Neuronal stem cell (in vitro differentiated cells): ENCODE measurements around the gene PACS2.

ENCODE experiments used
- DNase-seq: peaks from one replicate; pipeline ENCODE4 v3.0.0-alpha.2; 2013; ENCODE audit warnings: low spot score
- H2AFZ ChIP-seq: one replicate; pipeline ENCODE4 v1.6.1; 2013; ENCODE audit warnings: mild to moderate bottlenecking, low read length, inconsistent platforms
- H2AK5ac ChIP-seq: 2 replicates; pipeline ENCODE4 v1.6.1; 2013; ENCODE audit warnings: low read depth, mild to moderate bottlenecking, inconsistent platforms, low read length, moderate library complexity, mixed read lengths
- H2BK120ac ChIP-seq: 2 replicates; pipeline ENCODE4 v1.6.1; 2013; ENCODE audit warnings: low read depth, mild to moderate bottlenecking, inconsistent platforms, low read length, moderate library complexity, mixed read lengths
- H2BK12ac ChIP-seq: one replicate; pipeline ENCODE4 v1.6.1; 2013; ENCODE audit warnings: low read length, inconsistent platforms
- H2BK15ac ChIP-seq: 2 replicates; pipeline ENCODE4 v1.6.1; 2013; ENCODE audit warnings: mild to moderate bottlenecking, low read length, inconsistent platforms, mixed read lengths
- H2BK5ac ChIP-seq: one replicate; pipeline ENCODE4 v1.6.1; 2013; ENCODE audit warnings: inconsistent platforms, mild to moderate bottlenecking, low read length, moderate library complexity
- H3K14ac ChIP-seq: one replicate; pipeline ENCODE4 v1.6.1; 2013; ENCODE audit warnings: low read length, inconsistent platforms
- H3K18ac ChIP-seq: 2 replicates; pipeline ENCODE4 v1.6.1; 2013; ENCODE audit warnings: low read length, inconsistent platforms
- H3K23ac ChIP-seq: 2 replicates; pipeline ENCODE4 v1.6.1; 2013; ENCODE audit warnings: low read depth, mild to moderate bottlenecking, mixed read lengths, low read length, inconsistent platforms; ENCODE audit not compliant: poor library complexity
- H3K27ac ChIP-seq: replicated peaks from 3 replicates; pipeline ENCODE4 v1.5.1; 2013; ENCODE audit warnings: low read length, inconsistent platforms
- H3K27me3 ChIP-seq, 3 experiments: 2 replicates each; pipeline ENCODE4 v1.6.1; 2013; ENCODE audit warnings: low read length in 3 of 3, mild to moderate bottlenecking in 2 of 3, inconsistent platforms in 1 of 3, low read depth in 1 of 3, mixed read lengths in 1 of 3, moderate library complexity in 1 of 3; ENCODE audit not compliant: control insufficient read depth in 3 of 3, insufficient read depth in 3 of 3
- H3K36me3 ChIP-seq, 2 donors: replicated peaks in 1 of 2; 2 replicates each; pipeline ENCODE4 v1.6.1; 2013; ENCODE audit warnings: low read length in 2 of 2; ENCODE audit not compliant: control insufficient read depth in 2 of 2, insufficient read depth in 2 of 2
- H3K4ac ChIP-seq: 2 replicates; pipeline ENCODE4 v1.6.1; 2013; ENCODE audit warnings: inconsistent platforms, mild to moderate bottlenecking, low read length, moderate library complexity
- H3K4me1 ChIP-seq, 2 donors: 1 replicate in 1 of 2; 2 replicates in 1 of 2; pipeline ENCODE4 v1.6.1; 2013; ENCODE audit warnings: low read length in 2 of 2, low read depth in 1 of 2; ENCODE audit not compliant: control insufficient read depth in 2 of 2, insufficient read depth in 1 of 2
- H3K4me2 ChIP-seq: one replicate; pipeline ENCODE4 v1.6.1; 2013; ENCODE audit warnings: mild to moderate bottlenecking, low read length, inconsistent platforms; ENCODE audit not compliant: insufficient read depth, poor library complexity, severe bottlenecking
- H3K4me3 ChIP-seq, 2 donors: 2 replicates each; pipeline ENCODE4 v1.5.1; 2013; ENCODE audit warnings: low read length in 2 of 2, mild to moderate bottlenecking in 2 of 2, inconsistent platforms in 1 of 2, moderate library complexity in 1 of 2
- H3K79me1 ChIP-seq: one replicate; pipeline ENCODE4 v1.6.1; 2013; ENCODE audit warnings: low read depth, mild to moderate bottlenecking, inconsistent platforms, low read length, moderate library complexity
- H3K9ac ChIP-seq: one replicate; pipeline ENCODE4 v1.6.1; 2013; ENCODE audit warnings: mild to moderate bottlenecking, low read depth, low read length, inconsistent platforms; ENCODE audit not compliant: poor library complexity
- H3K9me3 ChIP-seq, 2 donors: replicated peaks in 1 of 2; 2 replicates each; pipeline versions ENCODE3 to v1.6.1; 2013; ENCODE audit warnings: low read length in 2 of 2, mild to moderate bottlenecking in 2 of 2, inconsistent platforms in 1 of 2, low read depth in 1 of 2, mixed read lengths in 1 of 2, moderate library complexity in 1 of 2; ENCODE audit not compliant: control insufficient read depth in 2 of 2, insufficient read depth in 1 of 2
- H4K8ac ChIP-seq: one replicate; pipeline ENCODE4 v1.6.1; 2013; ENCODE audit warnings: low read depth, mild to moderate bottlenecking, inconsistent platforms, low read length, moderate library complexity
- H4K91ac ChIP-seq: one replicate; pipeline ENCODE4 v1.6.1; 2013; ENCODE audit warnings: low read length, low read depth, mild to moderate bottlenecking, inconsistent platforms; ENCODE audit not compliant: poor library complexity
- WGBS, 2 donors: extraction: QIAGEN DNeasy Blood & Tissue Kit; methylation state at CpG; one replicate each; pipeline ENCODE4 v1.1.7; 2013; ENCODE audit warnings: missing lambda C conversion rate in 2 of 2, mixed read lengths in 1 of 2; ENCODE audit not compliant: insufficient read length in 2 of 2, insufficient replicate concordance in 1 of 2; ENCODE audit errors: extremely low coverage in 2 of 2; 5-methylcytosine and 5-hydroxymethylcytosine counted together

The PACS2 gene

DNA sequence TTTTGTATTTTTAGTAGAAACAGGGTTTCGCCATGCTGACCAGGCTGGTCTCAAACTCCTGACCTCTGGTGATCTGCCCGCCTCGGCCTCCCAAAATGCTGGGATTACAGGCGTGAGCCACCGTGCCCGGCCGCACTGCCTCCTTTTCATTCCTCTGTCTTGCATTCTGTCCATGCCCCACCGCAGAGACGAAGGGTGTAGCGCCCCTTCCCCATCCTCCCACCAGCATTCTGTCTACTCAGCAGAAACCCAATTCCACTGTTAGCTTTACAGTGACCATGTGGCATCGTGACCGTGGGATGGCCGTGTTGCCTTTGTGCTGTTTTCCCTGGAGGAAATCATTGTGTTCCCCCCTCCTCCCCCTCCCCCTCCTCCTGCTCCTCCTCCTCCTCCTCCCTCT lies 94.0 kb downstream of the PACS2 start:
- no peak for DNase-seq
- H2AFZ ChIP-seq: peak overlapping the region; percentile 40
- H3K4me2 ChIP-seq: no peak overlapping the region
- no peak overlapping the region for H4K91ac ChIP-seq
- no peak overlapping the region for H3K14ac ChIP-seq
- no peak overlapping the region for H4K8ac ChIP-seq
- H2BK15ac ChIP-seq: no peak overlapping the region
- H3K18ac ChIP-seq: no peak overlapping the region
- H3K36me3 ChIP-seq: no peaks in the 10 kb centered on the region
- H3K79me1 ChIP-seq: no peaks in the 10 kb centered on the region
- no peak overlapping the region for H2AK5ac ChIP-seq
- H2BK120ac ChIP-seq: no peak overlapping the region
- no peak overlapping the region for H3K4me3 ChIP-seq
- no peak overlapping the region for H3K9ac ChIP-seq
- H3K4me1 ChIP-seq: peaks cover 8 to 10% of the 10 kb centered on the region in 2 donors
- H3K4ac ChIP-seq: no peak overlapping the region
- H3K27me3 ChIP-seq: peaks cover 4 to 35% (median 21%) of the 10 kb centered on the region in 3 experiments
- H3K23ac ChIP-seq: no peak overlapping the region
- no peak overlapping the region for H3K27ac ChIP-seq
- H2BK5ac ChIP-seq: no peak overlapping the region
- H2BK12ac ChIP-seq: no peak overlapping the region
- WGBS, 2 donors: no CpG with 5 or more reads among the region's 13 CpGs
- peaks cover 7 to 15% of the 10 kb centered on the region in 2 donors for H3K9me3 ChIP-seq

DNA sequence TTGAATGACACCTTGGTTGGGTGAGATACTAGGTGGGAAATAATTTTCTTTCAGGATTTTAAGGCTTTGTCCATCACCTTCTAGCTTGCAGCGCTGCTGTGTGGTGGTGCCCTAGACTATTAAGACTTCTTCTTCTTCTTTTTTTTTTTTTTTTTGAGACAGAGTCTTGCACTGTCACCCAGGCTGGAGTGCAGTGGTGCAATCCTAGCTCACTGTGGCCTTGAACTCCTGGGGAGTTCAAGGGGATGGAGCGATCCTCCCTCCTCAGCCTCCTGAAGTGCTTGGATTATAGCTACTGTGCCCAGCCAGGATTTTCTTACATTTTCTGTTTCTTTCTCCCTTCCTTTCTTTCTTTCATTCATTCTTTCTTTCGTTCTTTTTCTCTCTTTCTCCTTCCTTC lies 94.8 kb downstream of the PACS2 start:
- Histone ChIP-seq H3K4me1 (peaks cover 8 to 13% of the 10 kb centered on the region in 2 donors), H2BK15ac (no peak overlapping the region), H4K8ac (no peak overlapping the region), H2BK120ac (no peak overlapping the region), H2BK12ac (no peak overlapping the region), H2BK5ac (peak overlapping the region; percentile 66), H3K4me2 (no peak overlapping the region), H3K79me1 (no peaks in the 10 kb centered on the region), H3K4me3 (no peak overlapping the region), H3K9ac (no peak overlapping the region), H2AFZ (no peak overlapping the region), H3K36me3 (no peaks in the 10 kb centered on the region), H2AK5ac (no peak overlapping the region), H3K9me3 (peaks cover 7 to 13% of the 10 kb centered on the region in 2 donors), H3K27ac (no peak overlapping the region), H3K23ac (no peak overlapping the region), H3K4ac (no peak overlapping the region), H3K18ac (no peak overlapping the region), H3K27me3 (peaks cover 4 to 38% (median 21%) of the 10 kb centered on the region in 3 experiments), H4K91ac (no peak overlapping the region), H3K14ac (no peak overlapping the region)
- no peak for DNase-seq
- WGBS, 2 donors: 88% methylated on average over 1 of the region's 3 CpGs; no CpG with 5 or more reads in 1 of the 2 donors

DNA sequence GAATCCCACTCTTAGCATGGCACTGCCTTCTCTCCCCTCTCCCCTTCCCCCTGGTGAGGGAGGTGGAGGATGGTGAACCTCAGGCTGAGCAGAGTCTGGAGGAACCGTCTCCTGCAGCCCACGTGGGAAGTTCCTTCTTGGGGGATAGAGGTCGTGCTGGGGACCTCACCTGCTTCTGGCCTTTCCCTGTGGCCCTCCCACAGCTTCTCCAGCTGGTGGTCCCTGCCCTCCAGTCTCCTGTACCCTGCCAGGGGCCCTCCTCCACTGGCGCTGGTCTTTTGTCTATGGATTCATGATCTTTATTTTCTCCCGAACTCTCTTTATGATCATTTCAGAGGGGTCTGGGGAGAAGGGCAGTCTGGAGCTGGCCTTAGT lies 96.1 kb downstream of the PACS2 start:
- no peaks in the 10 kb centered on the region for H3K79me1 ChIP-seq
- H3K4me1 ChIP-seq: peaks cover 8 to 15% of the 10 kb centered on the region in 2 donors
- no peak overlapping the region for H2BK120ac ChIP-seq
- H2BK5ac ChIP-seq: no peak overlapping the region
- no peak overlapping the region for H3K23ac ChIP-seq
- H4K91ac ChIP-seq: no peak overlapping the region
- no peak overlapping the region for H3K27ac ChIP-seq
- no peak overlapping the region for H2BK12ac ChIP-seq
- DNase-seq: no peak
- no peak overlapping the region for H3K4ac ChIP-seq
- H2AFZ ChIP-seq: no peak overlapping the region
- no CpG with 5 or more reads among the region's 5 CpGs for WGBS, 2 donors
- H3K14ac ChIP-seq: no peak overlapping the region
- H3K9me3 ChIP-seq: peaks cover 7% of the 10 kb centered on the region in 2 donors
- peak overlapping the region; percentile 58 for H3K4me2 ChIP-seq
- H3K9ac ChIP-seq: no peak overlapping the region
- peaks cover 4 to 38% (median 21%) of the 10 kb centered on the region in 3 experiments for H3K27me3 ChIP-seq
- no peak overlapping the region for H2BK15ac ChIP-seq
- peak overlapping the region; percentile 93 for H3K18ac ChIP-seq
- no peaks in the 10 kb centered on the region for H3K36me3 ChIP-seq
- H4K8ac ChIP-seq: no peak overlapping the region
- peak overlapping the region; percentile 66 for H2AK5ac ChIP-seq
- H3K4me3 ChIP-seq: no peak overlapping the region

DNA sequence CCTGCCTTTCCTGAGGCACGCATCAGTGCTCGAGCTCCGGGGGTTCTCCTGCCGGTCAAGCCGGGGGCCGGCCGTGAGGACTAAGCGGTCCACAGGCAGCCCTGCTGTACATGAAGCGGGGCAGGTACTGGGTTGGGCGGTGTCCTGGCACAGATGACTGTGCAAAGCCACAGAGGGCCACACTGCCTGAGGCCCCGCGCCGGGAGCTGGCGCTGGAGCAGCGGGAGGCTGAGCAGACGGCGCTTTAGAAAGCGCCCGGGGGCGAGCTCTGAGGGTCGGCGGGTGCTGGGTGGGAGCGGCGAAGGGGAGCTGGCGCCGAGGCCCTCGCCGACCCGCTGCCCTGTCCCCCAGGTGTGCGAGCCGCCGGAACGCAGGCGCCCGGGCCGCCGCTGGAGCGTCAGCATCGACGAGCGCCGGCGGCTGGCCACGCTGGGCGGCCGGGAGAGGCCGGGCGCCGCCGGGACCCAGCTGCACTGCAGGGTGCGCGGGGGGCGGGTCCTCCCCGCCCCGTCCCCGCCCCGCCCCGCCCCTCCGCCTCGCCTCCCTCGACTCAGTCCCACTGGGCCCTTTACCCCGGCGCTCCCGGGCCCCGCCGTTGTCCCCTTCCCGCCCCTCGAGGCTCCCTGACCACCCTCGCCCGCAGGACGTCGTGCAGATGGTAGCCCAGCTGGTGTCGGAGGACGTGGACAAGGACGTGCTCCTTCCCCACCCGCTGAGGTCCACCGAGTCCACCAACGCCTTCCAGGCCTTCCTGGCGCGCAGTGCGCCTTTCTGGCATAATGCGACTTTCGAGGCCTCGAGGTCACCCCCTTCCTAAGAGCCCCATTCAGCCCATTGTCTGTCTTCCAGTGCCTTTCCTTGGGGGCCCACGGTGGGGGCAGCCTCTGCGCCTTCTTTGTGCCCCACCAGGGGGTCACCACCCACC lies 96.7 kb downstream of the PACS2 start:
- DNase-seq: no peak
- Histone ChIP-seq H3K9ac (peak overlapping the region; percentile 83), H3K4me3 (peak overlapping the region in 1 of 2 donors; percentile 66), H2AK5ac (peak overlapping the region; percentile 94), H3K4me1 (peaks cover 8 to 15% of the 10 kb centered on the region in 2 donors), H2BK12ac (peak overlapping the region; percentile 97), H2BK120ac (peak overlapping the region; percentile 28), H4K8ac (peak overlapping the region; percentile 93), H3K9me3 (peaks cover 7 to 9% of the 10 kb centered on the region in 2 donors), H3K79me1 (no peaks in the 10 kb centered on the region), H2BK5ac (no peak overlapping the region), H3K36me3 (no peaks in the 10 kb centered on the region), H3K27ac (no peak overlapping the region), H3K27me3 (peaks cover 4 to 38% (median 21%) of the 10 kb centered on the region in 3 experiments), H2BK15ac (peak overlapping the region; percentile 95), H3K4me2 (peak overlapping the region; percentile 58), H3K23ac (peak overlapping the region; percentile 93), H3K18ac (peak overlapping the region; percentile 97), H3K14ac (peak overlapping the region; percentile 56), H4K91ac (no peak overlapping the region), H3K4ac (peak overlapping the region; percentile 97), H2AFZ (no peak overlapping the region)
- no CpG with 5 or more reads among the region's 86 CpGs for WGBS, 2 donors
